Thoracic aorta (tissue), 2 donors: ENCODE results near the gene XYLT1. TPM values are rescaled to one million over a fixed set of nuclear protein-coding genes. Genes with fewer than 3 reads are reported as not detected.

Experiments used
- ATAC-seq: fragments of 150-250 bp; one replicate; pipeline ENCODE4 v1.8.0; 2017; ENCODE audit warnings: low read depth; ENCODE audit not compliant: insufficient number of reproducible peaks, low FRiP score
- DNase-seq: peaks from one replicate; pipeline ENCODE4 v3.0.0-alpha.2; 2020; ENCODE audit warnings: low spot score
- H3K27ac ChIP-seq, 2 donors: fragments of 200-600 bp; sonication (generic); 1 replicate in 1 of 2; 2 replicates in 1 of 2; pipeline ENCODE4 v1.5.1; 2016; ENCODE audit warnings: mild to moderate bottlenecking in 2 of 2, moderate library complexity in 2 of 2
- H3K27me3 ChIP-seq: fragments of 200-600 bp; sonication (generic); replicated peaks from 2 replicates; pipeline ENCODE4 v1.6.0; 2016; ENCODE audit warnings: mild to moderate bottlenecking; ENCODE audit not compliant: insufficient read depth
- H3K36me3 ChIP-seq: fragments of 200-600 bp; sonication (generic); one replicate; pipeline ENCODE4 v1.5.1; 2016
- H3K4me1 ChIP-seq, 2 donors: fragments of 200-600 bp; sonication (generic); 1 replicate in 1 of 2; 2 replicates in 1 of 2; pipeline versions ENCODE4 v1.5.1 to v1.6.0; 2016; ENCODE audit warnings: low read depth in 2 of 2, mild to moderate bottlenecking in 1 of 2; ENCODE audit not compliant: control insufficient read depth in 1 of 2
- H3K4me3 ChIP-seq: fragments of 200-600 bp; sonication (generic); 2 replicates; pipeline ENCODE4 v1.5.1; 2016; ENCODE audit warnings: mild to moderate bottlenecking
- H3K9me3 ChIP-seq: fragments of 200-600 bp; sonication (generic); 2 replicates; pipeline ENCODE4 v1.5.1; 2016
- total RNA-seq, 2 donors: library from RNA; depleted of rRNA; stranded (reverse); fragments of >200 nt; gene quantifications; one replicate each; pipeline versions ENCODE4 v1.1.0 to v1.2.3, GENCODE V29; 2016
- TF ChIP-seq, protein P1 (sequence below): fragments of 200-600 bp; sonication (generic); IDR thresholded peaks from one replicate; pipeline ENCODE4 v1.5.1; 2019; ENCODE audit warnings: antibody characterized with exemption

The XYLT1 gene
- total RNA-seq, 2 donors from 2014 or later = 13.1 to 22.5 TPM

DNA sequence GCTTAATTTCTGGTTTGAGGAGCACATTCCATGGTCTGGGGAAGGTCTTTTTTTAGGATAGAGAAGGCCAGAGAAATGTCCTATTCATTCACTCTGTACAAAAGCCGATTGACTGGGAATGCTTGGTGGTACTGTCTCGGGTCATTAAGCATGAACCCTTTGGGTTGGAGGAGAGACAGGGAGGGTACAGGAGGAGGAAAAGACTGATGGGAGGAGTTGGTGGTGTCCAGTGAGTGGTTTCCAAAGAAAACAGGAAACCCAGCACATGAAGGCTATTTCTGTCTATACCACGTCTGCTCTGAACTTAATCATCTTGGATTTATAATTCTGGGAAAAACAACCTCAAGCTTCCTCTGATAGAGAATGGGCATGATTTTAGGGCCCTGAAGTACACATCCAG is 111.9 kb downstream of the XYLT1 start:
- no peak overlapping the region for H3K4me3 ChIP-seq
- DNase-seq (no peak), ATAC-seq (no peak)
- no peaks in the 10 kb centered on the region for H3K27me3 ChIP-seq
- no peaks in the 10 kb centered on the region for H3K9me3 ChIP-seq
- H3K4me1 ChIP-seq = peaks cover 14 to 39% of the 10 kb centered on the region in 2 donors
- TF ChIP-seq, protein P1, sequence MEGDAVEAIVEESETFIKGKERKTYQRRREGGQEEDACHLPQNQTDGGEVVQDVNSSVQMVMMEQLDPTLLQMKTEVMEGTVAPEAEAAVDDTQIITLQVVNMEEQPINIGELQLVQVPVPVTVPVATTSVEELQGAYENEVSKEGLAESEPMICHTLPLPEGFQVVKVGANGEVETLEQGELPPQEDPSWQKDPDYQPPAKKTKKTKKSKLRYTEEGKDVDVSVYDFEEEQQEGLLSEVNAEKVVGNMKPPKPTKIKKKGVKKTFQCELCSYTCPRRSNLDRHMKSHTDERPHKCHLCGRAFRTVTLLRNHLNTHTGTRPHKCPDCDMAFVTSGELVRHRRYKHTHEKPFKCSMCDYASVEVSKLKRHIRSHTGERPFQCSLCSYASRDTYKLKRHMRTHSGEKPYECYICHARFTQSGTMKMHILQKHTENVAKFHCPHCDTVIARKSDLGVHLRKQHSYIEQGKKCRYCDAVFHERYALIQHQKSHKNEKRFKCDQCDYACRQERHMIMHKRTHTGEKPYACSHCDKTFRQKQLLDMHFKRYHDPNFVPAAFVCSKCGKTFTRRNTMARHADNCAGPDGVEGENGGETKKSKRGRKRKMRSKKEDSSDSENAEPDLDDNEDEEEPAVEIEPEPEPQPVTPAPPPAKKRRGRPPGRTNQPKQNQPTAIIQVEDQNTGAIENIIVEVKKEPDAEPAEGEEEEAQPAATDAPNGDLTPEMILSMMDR = no peak
- peak overlapping the region; percentile 0 to 39 for H3K27ac ChIP-seq
- no peaks in the 10 kb centered on the region for H3K36me3 ChIP-seq

DNA sequence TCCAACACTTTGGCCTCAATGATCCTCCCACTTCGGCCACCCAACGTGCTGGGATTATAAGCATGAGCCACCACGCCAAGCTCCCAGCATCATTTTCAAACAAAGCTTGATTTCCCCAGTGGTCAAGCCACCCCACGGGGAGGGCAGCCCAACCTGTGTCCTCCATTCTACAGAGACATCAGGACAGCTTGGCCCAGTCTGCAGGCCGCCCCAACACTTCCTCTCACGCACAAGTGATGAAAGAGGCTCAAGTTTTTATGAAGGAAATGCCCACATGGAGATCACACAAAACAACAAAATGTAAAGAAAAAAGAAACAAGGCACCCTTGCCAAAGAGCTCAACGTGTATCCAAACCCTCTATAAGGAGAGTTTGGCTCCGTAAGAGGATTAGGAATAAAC is 112.4 kb downstream of the XYLT1 start:
- no peak for ATAC-seq
- no peaks in the 10 kb centered on the region for H3K27me3 ChIP-seq
- peaks cover 14 to 39% of the 10 kb centered on the region in 2 donors for H3K4me1 ChIP-seq
- no peaks in the 10 kb centered on the region for H3K9me3 ChIP-seq
- no peaks in the 10 kb centered on the region for H3K36me3 ChIP-seq
- no peak overlapping the region for H3K4me3 ChIP-seq
- H3K27ac ChIP-seq = peak overlapping the region; percentile 0 to 39
- TF ChIP-seq, protein P1 = no peak
- no peak for DNase-seq

DNA sequence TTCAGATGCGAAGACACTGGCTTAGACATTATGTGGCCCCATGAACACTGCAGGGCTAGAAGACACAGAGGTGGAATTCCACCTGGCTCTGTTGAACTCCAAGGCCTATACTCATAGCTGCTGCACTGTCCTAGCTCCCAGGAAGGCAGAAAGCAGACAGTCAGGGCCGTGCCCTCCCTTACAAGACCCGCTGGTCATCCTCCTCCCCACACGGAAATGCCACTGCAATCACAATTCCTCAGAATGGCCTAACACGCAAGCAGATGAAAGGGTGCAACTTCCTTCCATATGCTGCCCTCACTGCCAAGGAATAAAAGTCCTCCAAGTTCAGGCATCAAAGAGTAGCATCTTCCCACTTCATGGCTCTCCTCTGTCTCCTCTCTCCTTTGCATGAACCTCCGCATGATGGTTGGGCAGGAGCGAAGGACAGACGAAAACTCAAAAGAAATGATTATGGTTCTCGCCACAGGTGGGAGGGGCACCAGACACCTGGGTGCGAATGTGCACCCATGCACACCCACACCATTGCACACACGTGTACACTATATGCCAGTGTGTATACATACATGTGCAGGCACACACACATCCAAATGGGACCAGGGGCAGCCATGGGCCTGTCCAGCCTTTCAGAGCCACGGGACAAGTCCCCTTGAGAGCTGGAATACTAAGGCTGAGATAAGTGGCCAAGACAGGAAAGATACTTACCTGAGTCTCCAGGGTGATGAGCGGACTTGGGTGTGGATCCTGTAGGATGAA is 113.3 kb downstream of the XYLT1 start:
- Histone ChIP-seq H3K27me3 (no peaks in the 10 kb centered on the region), H3K4me3 (no peak overlapping the region), H3K27ac (no peak overlapping the region), H3K4me1 (peaks cover 14 to 39% of the 10 kb centered on the region in 2 donors), H3K9me3 (no peaks in the 10 kb centered on the region), H3K36me3 (no peaks in the 10 kb centered on the region)
- ATAC-seq (no peak), DNase-seq (no peak)
- TF ChIP-seq, protein P1 = no peak

DNA sequence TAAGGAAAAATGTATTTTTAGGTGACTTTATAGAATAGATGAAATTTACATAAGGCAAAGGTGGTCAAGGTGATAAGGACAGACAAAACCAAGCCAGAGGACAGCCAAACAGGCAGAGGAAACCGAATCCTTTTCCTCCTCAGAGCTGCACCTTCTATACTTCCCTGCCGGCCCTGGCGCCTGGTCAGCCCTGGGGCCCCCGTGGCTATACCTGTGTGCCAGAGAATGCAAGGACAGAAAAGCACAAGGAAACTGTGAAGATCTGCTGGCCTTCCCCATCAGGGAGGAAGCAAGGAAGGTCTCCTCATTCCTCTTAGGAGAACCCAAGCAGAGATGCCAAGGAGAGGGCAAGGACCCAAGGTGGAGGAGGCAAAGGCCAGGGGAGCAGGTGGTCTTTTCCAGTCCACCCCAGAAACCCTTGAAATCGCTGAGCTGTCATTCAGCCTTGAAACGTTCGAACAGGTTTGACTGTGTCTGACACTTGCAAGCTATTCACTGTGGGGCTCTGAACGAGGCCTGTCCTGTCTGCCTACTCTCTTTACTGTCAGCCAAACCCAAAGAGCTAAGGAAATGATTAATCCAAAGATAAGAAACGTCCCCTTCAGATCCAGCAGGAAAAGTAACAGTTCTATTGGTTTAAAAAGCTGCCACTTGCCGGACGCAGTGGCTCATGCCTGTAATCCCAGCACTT is 114.4 kb downstream of the XYLT1 start:
- ATAC-seq = no peak
- no peaks in the 10 kb centered on the region for H3K27me3 ChIP-seq
- no peak for DNase-seq
- TF ChIP-seq, protein P1 = no peak
- H3K27ac ChIP-seq = no peak overlapping the region
- H3K4me3 ChIP-seq = no peak overlapping the region
- H3K4me1 ChIP-seq = peaks cover 14 to 39% of the 10 kb centered on the region in 2 donors
- H3K36me3 ChIP-seq = no peaks in the 10 kb centered on the region
- H3K9me3 ChIP-seq = no peaks in the 10 kb centered on the region

DNA sequence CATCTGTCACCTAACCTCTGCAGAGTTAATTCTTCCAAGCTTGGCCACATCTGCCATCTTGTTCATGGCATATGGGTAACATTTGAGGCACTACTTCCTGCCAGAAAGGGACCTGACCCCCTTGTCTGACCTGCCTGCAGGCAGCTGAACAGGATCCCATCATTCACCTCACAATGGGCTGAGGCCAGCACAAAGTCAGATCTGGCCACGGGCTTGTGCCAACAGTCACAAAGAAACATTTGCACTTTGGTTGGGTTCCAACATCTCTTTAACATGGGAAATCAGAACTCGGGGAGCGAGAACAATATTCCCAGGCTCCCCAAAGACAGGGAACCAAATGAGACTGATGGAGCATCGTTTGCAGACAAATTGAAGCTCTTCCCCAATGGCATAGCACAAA is 116.1 kb downstream of the XYLT1 start:
- ATAC-seq (no peak), DNase-seq (no peak)

More for the DNA sequence above, 116.1 kb downstream of the XYLT1 start:
- TF ChIP-seq, protein P1 = no peak
- no peak overlapping the region for H3K27ac ChIP-seq
- no peak overlapping the region for H3K4me3 ChIP-seq
- no peaks in the 10 kb centered on the region for H3K27me3 ChIP-seq
- H3K9me3 ChIP-seq = no peaks in the 10 kb centered on the region
- H3K36me3 ChIP-seq = no peaks in the 10 kb centered on the region
- H3K4me1 ChIP-seq = peaks cover 9 to 38% of the 10 kb centered on the region in 2 donors
